ENCODE results near the gene PDLIM7.

Gene PDLIM7

GRCh38 chr5:177444106-177445051 lies 53.0 kb downstream of the PDLIM7 start:
- DNase-seq (ENCODE audit: low read depth in 3 of 3), result no peak

- no peak for DNase-seq (ENCODE audit: low read depth in 3 of 3)
Observed at GRCh38 chr5:177443144-177443983, 54.0 kb downstream of the PDLIM7 start.

- no peak for DNase-seq (ENCODE audit: low read depth in 3 of 3)
Observed at GRCh38 chr5:177442066-177442826, 55.2 kb downstream of the PDLIM7 start.

GRCh38 chr5:177440990-177441780 lies 56.2 kb downstream of the PDLIM7 start:
- DNase-seq (ENCODE audit: low read depth in 3 of 3), result no peak

- no peak for DNase-seq (ENCODE audit: low read depth in 3 of 3)
Observed at GRCh38 chr5:177440211-177440989, 57.0 kb downstream of the PDLIM7 start.

GRCh38 chr5:177439518-177440053 lies 57.8 kb downstream of the PDLIM7 start:
- DNase-seq (ENCODE audit: low read depth in 3 of 3), result no peak

- no peak for DNase-seq (ENCODE audit: low read depth in 3 of 3)
Observed at GRCh38 chr5:177438468-177438867, 58.9 kb downstream of the PDLIM7 start.

- no peak for DNase-seq (ENCODE audit: low read depth in 3 of 3)
Observed at GRCh38 chr5:177437623-177438022, 59.8 kb downstream of the PDLIM7 start.

GRCh38 chr5:177435847-177436536 lies 61.4 kb downstream of the PDLIM7 start:
- DNase-seq (ENCODE audit: low read depth in 3 of 3), result no peak

GRCh38 chr5:177434942-177435738 lies 62.3 kb downstream of the PDLIM7 start:
- DNase-seq (ENCODE audit: low read depth in 3 of 3), result no peak

GRCh38 chr5:177434437-177434836 lies 63.0 kb downstream of the PDLIM7 start:
- DNase-seq (ENCODE audit: low read depth in 3 of 3), result peak in 1 of 3 experiments; percentile 71

- no peak for DNase-seq (ENCODE audit: low read depth in 3 of 3)
Observed at GRCh38 chr5:177433658-177434217, 63.7 kb downstream of the PDLIM7 start.

Measured in stimulated activated CD4-positive, alpha-beta T cell treated with anti-CD3 and anti-CD28 coated beads, TNF-alpha, amount 100 ng/mL, for 24 hours (primary cell).